CMK (cell line): Measurements from ENCODE around the gene CFAP90.
A peak's percentile ranks its signal among the peaks of the same experiment; 100 is the strongest.

Experiments used
- DNase-seq: peaks from one replicate; pipeline ENCODE4 v3.0.0-alpha.2; 2010; ENCODE audit warnings: low read depth

Gene CFAP90

DNA sequence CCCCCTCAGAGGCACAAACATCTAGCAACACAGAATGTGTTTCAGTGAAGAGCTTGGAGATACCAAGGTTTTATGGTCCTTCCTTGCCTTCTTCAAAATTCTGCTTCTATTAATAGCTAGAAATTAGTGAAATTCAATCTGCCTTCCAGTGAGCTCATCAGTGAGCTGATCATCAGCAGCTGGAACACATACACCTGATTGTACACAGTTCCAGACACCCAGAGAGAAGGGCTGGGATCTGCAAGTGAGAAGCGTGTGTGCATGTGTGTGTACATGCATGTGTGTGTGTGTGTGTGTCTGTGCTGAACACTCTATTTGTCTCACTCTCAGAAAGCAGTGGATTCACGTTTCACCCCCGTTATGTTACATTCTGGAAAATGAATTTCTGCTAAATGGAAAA lies 28.5 kb downstream of the CFAP90 start:
- no peak for DNase-seq

DNA sequence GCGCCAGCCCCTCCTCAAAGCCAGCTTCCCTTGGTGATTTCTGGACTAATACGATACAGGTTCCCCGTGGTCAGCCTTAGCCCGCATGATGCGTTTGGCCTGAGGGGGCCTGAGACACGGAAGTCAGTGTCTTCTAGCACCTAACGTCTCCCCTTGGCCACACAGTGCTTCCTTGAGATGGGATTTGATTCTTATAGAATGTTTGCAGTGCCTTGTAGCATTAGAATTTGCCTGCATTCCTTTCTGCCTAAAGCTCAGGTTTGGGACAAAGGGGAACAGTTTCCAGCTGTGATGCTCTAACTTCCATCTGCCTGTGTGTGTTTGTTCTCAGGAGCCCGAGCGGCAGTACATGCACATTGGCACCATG lies 34.4 kb downstream of the CFAP90 start:
- no peak for DNase-seq

GRCh38 chr5:7815892-7816534 lies 34.9 kb downstream of the CFAP90 start:
- DNase-seq = peak; percentile 83

- no peak for DNase-seq
Measured at GRCh38 chr5:7814816-7815215, 36.1 kb downstream of the CFAP90 start.

GRCh38 chr5:7813576-7813975 lies 37.4 kb downstream of the CFAP90 start:
- no peak for DNase-seq

GRCh38 chr5:7813007-7813406 lies 37.9 kb downstream of the CFAP90 start:
- no peak for DNase-seq

- no peak for DNase-seq
Measured at GRCh38 chr5:7811715-7812114, 39.2 kb downstream of the CFAP90 start.

- DNase-seq = no peak
Measured at GRCh38 chr5:7808998-7809397, 41.9 kb downstream of the CFAP90 start.

- DNase-seq = no peak
Measured at GRCh38 chr5:7805379-7805778, 45.6 kb downstream of the CFAP90 start.

GRCh38 chr5:7803937-7804336 lies 47.0 kb downstream of the CFAP90 start:
- DNase-seq = no peak

DNA sequence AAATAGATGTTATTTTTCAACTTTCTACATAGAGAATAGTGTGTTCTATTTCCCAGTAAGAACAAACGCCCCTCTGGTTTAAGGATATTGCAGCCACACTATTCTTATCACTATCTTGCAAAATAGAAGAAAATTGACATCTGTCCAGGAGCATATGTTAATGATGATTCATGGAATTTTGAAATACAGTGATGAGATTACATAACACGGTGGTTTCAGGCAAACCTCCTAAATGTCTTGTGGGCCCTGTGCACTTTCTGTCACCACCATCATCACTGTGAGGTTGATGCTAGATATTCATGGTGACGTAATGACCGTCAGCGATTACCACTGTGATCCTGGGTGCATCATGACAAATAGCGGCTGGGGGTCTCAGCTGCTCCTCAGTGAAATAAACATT lies 48.1 kb downstream of the CFAP90 start:
- no peak for DNase-seq

DNA sequence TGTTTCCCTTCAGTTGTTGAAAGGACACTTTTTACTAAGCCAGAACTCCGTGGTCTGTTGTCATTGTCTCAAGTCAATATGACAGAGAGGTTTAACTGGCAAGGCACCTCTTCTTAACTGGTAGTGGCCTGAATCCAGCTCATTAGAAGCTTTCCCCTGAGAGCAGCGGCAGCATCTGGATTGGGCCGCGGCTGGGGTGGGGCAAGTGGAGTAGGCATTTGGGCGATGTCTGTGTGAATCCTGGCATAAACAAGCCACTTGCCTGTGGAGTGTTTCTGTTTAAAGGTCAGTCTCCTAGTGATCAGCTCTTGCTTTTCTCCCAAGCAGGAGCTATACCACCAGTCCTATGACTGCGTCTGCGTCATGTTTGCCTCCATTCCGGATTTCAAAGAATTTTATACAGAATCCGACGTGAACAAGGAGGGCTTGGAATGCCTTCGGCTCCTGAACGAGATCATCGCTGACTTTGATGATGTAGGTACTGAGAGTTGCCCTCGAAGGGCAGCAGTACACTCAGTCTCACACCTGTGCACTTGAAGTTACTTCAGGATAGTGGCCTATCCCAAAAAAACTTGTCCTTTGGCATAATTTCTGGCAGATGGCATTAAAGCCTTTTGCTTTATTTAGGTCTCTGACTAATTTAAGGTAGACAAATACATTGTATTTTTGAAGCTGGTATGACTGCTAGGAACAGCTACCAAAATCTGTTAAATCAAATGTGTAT lies 48.9 kb downstream of the CFAP90 start:
- no peak for DNase-seq

DNA sequence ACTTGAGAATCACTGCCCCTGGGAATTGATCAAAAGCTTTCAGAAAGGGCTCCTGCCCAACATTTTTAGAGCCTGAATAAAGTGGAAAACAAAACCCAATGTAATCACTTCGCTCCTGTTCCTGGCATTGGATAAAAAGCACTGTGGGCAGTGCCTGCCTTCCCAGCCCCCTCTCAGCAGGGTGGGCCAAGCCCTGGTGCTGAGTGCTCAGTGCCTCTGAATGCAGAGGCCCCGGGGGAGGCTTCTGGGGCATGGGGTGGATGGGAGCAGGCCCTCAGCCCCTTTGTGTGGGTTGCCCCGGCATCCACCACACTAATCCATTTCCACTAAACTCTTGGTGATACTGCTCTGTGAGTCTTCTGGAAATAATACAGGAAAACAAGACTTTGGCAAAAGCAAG lies 55.6 kb downstream of the CFAP90 start:
- DNase-seq = no peak

DNA sequence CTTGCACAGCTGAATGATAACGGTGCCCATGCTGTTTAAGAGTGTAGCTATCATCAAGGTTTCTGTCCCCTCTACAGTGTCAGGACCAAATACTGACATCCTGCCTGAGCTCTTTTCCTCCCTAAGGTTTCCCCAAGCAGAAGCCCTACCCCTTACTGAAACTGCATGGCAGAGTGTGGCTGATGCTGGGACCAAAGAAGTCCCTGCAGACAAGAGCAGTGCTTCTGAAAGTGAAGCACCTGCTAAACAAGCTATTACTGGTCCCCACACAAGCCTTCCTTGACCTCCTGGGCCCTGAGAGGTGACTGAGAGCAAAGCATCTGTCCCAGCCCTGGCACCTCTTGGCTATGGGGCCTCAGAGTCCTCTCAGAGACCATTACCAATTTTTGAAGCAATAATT lies 56.1 kb downstream of the CFAP90 start:
- no peak for DNase-seq

GRCh38 chr5:7794311-7794710 lies 56.6 kb downstream of the CFAP90 start:
- DNase-seq = no peak

GRCh38 chr5:7793895-7794294 lies 57.0 kb downstream of the CFAP90 start:
- no peak for DNase-seq

- no peak for DNase-seq
Measured at GRCh38 chr5:7789567-7789966, 61.4 kb downstream of the CFAP90 start.

DNA sequence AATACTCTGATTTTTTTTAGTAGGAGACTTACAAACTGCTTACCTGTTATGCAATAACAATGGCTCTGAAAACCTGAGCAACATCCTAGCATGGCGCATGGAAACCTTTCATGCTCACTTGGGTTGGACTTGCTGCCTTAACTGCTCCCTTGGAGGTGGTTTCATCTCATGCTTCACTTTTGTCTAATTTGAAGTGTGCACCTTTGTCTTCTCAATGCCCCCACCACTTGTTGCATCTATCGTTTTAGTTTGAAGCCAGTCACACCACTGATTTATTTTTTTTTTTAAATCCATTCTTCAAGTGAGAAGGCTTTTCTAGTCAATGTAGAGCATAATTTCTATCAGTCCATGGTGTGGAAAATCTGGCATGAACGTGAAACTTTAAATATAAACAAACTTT lies 63.2 kb downstream of the CFAP90 start:
- DNase-seq = no peak

GRCh38 chr5:7784683-7785380 lies 66.1 kb downstream of the CFAP90 start:
- DNase-seq = no peak

DNA sequence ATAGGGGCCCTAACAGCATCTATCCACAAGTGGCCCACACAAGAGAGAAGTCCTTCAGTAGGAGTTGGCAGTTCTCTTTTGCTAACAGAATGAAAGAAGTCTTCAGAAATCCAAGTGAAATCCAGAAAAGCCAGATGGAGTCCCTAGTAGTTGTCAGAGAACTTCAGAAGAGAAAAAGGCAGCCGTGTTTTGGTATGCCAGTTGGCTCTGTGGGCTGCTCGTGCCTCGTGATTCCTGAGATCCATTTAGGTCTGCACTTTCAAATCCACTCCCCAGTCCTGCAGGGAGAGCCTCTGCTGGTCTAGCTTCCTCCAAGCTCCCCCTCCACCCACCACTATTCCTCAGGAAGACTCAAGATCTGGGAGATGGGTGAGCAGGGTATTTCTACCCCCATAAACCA lies 69.0 kb downstream of the CFAP90 start:
- DNase-seq = no peak
